ENCODE measurements around the gene TUT1.
"Not testable (repeated sequence)": the region's sequence is repeated elsewhere in the genome, so short reads cannot be mapped to it uniquely, and the experiment has no call there.

Gene TUT1

DNA sequence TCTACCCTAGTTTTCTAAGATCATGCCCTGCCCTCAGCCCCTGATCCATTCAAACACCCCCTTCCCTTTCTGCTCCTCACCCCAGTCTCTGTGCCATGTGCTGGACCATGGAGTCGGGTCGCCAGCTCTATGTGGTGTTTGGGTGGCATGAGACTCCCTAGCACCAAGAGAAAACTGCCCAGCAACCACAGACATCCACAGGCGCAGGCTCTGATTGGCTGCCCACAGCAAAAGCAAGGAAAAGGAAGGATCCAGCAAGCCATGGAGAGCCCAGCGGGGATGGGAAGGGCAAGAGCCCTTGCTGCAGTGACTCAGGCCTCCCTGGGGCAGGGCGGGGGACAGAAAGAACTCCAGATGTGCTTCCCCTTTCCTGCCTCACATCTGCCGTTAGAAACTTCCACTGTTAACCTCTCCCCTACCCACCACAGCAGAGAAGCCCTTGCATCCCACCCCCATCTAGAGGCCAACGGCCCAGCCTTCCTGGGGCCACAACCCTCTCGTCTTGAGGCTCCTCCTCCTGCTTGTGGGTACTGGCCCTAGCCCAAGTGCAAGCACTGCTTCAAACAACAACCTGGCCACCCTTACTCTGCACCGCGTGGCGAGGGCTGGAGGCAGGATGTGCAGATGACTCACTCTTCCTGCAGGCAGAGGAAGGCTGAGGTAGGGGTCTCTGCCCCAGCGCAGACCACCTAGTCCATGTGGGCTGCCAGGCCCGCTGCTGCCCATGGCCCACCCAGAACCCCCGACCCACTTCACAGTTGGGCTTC lies 35.0 kb downstream of the TUT1 start:
- DNase-seq (ENCODE audit: low read depth, low spot score) = peak; percentile 89

DNA sequence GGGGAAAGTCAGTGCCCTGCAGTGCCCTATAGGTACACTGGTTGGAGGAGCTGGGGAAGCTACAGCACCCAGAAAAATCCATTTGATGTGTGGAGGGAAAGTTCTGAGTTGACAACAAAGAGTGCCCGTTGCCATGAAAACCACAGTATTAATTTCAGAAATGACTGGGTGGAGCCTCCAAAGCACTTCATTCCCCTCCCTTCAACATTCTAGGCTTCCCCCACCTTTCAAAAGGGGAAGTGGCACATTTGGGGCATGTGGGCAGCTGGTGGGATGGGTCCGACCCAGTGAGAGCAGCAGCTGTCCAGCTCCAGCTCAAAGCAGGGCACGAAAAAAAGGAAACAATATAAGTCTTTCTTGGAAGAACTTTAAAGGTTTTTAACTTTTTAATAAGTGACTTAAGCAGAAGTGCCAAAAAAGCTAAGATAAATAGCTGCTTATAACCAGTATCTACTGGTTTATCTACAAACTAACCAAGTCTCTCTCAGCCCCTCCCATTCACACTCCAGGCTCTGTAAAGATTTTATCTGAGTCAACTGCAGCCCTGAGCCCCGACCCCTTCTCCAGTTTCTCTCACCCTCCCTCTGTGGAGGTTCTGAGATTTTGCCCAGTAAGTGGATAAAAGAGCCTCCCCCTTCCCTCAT lies 35.7 kb downstream of the TUT1 start:
- no peak for DNase-seq (ENCODE audit: low read depth, low spot score)

DNA sequence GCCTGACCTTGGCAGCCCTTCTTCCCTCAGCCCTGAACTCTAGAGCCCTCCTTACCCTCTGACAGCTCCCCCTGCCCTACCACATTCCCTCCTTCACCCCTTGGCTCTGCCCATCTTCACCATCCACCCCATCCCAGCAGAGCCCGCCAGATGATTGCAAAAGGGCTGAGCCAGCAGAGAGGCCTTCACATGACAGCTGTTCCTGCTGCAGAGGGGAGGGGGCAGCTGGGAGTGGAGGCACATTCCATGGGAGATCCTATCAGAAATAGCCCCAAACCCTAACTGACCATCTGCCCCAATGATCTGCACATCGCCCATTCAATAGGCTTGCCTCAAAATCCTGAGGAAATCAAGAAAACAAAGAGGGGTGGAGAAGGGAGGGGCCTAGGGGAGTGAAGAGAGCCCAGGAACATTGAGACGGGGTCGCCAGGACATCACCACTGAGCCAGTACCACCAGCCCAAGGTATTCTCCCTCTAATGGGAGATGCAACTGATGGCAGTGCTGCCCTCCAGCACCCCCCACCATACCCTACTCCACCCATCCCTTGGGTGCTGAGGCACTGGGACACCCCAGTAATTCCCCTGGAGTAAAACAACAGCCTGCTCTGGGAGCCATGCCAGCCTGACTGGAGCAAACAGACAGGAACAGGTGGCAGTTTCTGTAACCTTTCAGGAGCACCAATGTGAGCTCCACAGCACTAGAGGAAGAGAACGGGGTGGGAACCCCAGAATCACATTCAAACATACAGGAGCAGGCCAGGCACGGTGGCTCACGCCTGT lies 36.7 kb downstream of the TUT1 start:
- DNase-seq (ENCODE audit: low read depth, low spot score) = no peak

DNA sequence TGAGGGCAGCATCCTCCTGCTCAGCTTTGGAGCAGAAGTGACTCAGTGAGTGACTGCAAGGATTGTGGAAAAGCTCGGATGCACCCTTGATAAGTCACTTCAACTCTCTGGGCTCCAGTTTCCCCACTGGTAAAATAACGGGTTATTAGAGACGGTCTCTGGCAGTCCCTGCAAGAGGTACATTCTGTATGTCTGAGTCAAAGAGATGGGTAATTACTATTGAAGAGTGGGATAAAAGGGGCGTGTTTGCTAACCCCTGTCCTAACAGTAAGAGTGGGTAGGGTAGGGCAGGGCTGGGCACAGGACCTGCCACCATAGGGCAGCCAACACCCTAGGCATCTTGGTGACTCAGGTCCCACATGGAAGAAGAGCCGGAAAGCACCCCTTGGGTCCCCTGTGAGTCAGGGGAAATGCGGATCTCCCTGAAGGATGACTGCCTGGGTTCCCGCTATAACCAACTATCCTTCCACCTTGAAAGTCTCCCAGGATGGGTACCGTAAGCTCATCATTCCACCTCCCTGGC lies 37.4 kb downstream of the TUT1 start:
- DNase-seq (ENCODE audit: low read depth, low spot score) = no peak

DNA sequence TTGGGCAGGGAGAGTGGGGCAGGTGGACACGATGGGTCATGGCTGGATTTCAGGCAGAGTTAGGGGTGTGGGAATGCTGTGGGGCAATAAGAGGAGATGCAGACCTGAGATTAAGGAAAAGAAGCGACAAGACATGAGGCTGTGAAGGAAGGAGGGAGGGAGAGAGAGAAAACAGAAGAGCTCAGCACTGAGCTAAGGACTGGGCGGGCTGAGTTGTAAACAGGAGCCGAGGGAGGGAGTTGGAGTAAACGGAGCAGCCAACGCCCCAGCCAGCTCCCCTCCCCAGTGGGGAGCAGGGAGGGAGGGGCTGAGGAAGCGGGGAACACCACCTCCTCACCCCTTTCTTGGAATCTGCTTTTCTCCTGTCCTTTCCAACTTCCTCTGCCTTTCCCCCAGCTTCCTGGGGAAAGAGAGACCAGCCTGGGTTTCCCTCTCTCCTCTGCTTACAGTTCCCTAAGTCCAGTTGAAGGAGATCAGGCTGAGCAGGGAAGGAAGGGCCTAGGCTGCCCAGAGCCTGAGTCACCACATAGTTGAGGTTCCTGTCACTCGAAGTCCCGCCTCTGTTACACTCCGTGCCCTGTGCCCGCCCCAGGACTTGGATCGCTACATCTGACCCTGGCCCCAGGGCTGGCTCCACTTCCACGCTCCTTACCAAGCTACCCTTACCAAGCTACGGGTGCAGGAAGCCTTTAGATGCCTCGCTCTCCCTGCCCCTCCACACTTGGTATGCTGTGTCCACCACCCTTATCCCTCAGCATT lies 38.1 kb downstream of the TUT1 start:
- no peak for DNase-seq (ENCODE audit: low read depth, low spot score)

DNA sequence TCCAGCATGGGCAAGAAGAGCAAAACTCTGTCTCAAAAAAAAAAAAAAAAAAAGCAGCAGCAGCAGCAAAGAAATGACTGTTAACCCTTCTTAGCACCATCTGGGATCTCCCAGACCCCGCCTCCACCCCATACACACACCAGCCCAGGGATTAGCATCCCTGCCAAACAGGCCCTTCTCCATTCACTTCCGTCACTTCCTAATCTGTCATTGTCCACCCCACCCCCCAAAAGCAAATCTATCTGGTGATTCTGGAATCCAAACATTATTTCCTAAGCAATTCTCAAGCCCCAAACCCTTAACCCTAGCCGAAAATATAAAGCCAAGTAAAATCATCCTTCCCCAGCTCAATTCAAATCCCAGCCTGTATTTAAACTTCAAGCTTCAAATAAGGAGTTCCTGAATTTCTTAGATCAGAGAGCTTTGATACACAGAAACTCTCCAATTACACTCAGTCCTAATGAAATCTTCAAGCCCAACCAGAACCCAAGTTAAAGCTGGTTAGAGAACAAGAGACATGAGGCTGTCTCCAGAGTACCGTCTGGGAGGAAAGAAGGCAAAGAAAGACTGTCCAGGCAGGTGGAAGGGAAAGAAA lies 38.7 kb downstream of the TUT1 start:
- no peak for DNase-seq (ENCODE audit: low read depth, low spot score)

DNA sequence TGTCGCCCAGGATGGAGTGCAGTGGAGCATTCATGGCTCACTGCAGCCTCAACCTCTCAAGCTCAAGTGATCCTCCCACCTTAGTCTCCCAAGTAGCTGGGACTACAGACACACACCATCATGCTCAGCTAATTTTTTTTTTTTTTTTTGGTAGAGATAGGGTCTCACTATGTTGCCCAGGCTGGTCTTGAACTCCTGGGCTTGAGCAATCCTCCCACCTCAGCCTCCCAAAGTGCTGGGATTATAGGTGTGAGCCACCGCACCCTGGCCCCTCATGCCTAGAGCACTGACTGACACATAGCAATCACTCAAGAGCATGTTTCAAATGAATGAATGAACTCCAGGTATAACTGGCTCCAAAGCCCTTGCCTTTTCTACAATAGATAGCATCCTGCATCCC lies 40.8 kb downstream of the TUT1 start:
- not testable (repeated sequence) for DNase-seq (ENCODE audit: low read depth, low spot score)

DNA sequence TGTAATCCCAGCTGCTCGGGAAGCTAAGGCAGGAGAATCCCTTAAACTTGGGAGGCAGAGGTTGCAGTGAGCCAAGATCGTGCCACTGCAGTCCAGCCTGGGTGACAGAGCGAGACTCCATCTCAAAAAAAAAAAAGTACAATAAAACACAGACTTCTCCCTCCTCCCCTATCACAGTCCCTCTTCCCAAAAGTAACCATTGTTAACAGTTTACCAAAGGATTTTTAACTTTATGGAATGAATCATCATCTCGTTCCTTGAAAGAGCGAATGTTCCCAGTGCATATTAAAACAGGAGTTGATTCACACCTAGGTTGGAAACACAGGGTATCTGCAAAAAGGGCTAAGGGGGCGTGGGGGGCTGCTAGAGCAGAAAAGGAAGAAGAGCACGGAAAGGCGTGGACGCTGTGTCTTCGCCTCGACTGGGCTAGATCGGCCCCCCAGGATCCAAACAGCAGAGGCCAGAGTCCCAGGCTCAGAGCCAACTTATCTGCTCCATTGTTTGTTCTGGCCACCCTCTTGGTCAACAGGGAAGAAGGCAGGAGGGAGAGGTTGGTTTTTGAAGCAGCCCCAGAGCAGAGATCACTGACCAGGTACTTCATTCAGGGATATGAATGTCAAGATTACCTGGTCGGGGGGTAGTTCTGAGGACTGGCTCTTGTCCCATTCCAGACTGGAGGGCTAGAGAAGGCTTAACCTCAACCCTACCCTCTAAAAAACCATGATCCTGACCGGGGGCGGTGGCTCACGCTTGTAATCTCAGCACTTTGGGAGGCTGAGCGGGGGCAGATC lies 42.6 kb downstream of the TUT1 start:
- DNase-seq (ENCODE audit: low read depth, low spot score) = no peak

DNA sequence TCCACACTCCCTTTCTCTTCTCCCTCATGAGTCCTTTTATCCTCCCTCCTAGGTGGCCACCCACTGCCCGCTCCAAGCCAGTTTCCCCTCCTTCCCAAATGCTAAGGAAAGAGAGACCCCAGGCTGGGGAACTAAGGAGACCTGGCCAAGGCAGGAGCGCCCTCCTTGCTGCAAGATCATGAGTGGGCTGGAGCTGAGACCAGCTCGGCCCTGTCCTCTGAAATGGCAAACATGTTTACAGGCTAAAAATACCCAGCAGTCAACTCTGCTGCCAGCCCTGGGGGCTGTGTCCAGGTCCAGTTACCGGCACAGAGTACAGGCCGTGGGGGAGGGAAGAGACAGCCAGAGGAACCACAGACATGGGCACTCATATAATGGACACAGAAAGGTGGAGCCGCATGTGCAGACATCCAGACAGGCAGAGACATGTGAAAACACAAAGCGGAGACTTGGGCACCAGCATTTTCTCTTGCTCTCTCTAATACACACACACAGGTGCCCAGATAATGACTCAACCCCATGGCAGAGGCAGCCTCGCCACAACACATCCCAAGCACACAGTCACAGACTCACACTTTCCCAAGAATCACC lies 43.5 kb downstream of the TUT1 start:
- no peak for DNase-seq (ENCODE audit: low read depth, low spot score)

DNA sequence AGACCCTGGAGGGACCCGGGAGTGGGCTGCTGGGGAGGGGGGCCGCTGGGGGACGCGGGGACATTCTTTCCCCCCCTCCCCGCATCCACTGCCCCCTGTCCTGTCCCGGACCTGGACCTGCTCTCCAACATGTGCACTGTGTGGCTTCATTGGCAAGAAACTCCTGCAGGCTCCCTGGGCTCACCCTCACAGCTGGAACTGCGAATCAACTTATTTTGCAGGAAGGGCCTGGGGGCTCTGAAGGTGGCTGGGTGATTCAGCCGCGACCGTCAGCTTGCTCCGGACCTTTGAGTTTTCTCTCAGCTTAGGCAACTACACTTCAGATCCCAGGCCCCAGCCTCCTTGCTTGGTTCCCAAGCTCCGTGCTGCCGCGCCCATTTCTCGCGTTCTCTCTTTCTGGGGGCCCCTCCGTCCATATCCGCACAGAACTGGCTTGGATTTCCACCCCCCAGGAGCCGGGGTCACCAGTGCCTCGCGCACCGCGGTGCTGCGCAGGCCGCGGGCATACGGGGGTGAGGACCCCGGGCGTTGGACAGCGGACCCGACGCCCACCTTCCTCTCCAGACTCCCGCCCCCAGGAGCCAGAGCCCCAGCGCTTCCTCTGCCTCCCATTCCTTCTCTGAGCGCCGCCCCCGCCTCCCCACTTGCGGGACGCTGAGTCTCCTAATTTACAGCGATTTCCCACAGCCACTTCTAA lies 44.2 kb downstream of the TUT1 start:
- DNase-seq (ENCODE audit: low read depth, low spot score) = no peak

DNA sequence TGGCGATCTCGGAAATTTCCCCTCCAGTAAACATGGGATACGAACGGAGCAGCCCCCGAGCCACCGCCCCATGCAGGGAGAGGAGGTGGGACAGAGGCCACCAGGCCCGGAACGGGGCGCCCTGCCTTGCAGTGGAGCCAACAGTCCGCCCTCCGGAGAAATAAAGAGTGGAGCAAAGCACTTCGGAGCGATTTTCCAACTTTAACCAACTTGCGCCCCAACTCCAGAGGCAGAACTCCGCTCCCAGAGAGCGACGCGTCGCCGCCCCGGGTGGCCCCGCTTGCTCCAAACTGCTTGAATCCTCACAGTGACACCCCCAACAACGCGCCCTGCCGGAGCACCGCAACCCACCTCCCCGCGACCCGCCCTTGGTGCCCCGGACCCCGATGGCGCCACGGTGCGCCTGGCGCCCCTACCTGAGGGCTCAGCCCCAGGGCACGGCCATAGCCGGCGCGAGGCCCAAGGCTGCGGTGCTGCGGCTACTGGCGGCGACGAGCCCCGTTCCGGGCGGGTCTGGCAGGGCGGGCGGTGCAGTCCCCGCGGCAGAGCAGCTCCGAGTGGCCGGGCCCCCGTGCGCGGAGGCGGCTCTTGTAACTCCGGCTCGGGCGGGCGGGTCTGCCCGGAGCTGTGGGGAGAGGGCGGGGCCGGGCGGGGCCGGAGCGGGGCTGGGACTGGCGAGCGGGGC lies 44.9 kb downstream of the TUT1 start, which contains the start of gene AHNAK:
AHNAK (minus strand) TSS at position 563 of the 685 bp plus-strand sequence. CDS start 10,708 bp downstream, outside the sequence.
- no peak for DNase-seq (ENCODE audit: low read depth, low spot score)

DNA sequence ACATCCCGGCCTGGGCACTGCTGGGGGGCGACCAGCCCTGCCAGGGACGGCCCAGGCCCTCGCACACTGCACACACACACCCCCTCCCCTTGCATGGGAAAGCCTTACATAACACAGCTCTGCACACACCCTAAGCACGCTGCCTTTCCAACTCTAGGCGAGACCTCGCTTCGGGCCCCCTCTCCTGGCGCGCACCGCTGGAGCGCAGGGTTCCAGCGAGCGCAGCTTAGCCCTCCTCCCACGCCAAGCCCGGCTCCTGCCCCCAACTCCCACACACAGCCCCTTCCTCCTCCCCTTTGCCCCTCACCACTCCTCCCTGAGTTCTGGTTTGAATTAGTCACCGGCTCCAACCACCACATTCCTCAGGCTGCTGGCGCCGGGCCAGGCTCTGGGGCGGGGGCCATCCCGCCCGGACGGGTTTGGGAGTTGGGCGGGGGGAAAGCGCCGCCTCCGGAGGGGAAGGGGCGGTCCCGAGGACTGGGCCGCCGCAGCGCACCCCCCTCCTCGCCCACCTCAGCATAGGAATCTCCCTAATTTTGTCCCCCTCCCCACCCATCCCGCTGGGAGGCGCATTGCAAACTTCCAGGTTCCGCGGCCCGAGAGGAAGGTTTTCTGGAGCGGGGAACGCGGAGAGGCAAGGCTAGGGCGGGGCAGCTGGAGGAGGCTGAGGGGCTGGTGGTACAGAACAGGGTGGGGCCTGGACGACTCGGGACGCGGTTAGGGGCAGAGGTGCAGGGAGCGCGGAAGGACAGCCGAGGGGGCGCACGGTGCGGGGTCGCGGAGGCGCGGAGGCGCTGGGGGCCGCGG lies 45.7 kb downstream of the TUT1 start:
- peak; percentile 66 for DNase-seq (ENCODE audit: low read depth, low spot score)

DNA sequence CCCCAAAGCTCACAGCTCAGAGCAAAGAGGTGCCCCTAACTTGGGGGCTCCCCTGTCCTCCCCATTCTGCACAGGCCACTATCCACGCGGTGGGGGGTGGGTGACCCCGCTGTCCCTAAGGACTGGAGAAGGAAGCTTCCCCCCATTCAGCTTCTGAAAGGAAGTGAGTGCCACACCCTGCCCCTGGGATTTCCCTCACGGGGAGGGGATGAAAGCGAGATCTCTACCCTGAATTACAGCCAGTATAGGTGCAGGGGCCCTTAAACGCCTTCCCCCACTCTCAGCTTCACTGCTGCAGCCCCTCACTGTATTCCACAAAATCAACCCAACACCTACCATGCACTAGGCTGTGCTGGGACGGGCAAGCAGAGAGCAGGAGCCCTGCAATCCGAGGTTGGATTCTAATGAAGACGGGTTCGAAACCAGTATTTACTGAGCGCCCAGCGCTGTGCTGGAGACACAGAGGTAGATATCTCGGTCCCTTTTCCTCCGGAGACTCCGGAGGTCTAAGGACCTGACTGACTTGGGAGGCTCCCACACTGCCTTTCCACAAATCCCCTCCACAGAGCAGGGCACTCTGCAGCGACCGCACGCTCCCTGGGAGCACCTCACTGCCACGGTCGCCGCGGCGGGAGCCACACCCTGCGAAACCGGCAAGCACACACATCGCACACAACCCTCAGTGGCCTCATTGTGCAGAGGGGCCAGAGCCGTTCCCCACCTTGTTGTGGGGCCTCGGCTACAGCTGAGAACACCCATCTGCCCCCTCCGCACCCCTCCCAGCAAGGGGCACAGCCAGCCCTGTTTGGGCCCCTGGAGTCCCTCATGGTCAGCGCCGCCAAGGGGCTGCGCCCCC lies 46.5 kb downstream of the TUT1 start:
- DNase-seq (ENCODE audit: low read depth, low spot score) = no peak

DNA sequence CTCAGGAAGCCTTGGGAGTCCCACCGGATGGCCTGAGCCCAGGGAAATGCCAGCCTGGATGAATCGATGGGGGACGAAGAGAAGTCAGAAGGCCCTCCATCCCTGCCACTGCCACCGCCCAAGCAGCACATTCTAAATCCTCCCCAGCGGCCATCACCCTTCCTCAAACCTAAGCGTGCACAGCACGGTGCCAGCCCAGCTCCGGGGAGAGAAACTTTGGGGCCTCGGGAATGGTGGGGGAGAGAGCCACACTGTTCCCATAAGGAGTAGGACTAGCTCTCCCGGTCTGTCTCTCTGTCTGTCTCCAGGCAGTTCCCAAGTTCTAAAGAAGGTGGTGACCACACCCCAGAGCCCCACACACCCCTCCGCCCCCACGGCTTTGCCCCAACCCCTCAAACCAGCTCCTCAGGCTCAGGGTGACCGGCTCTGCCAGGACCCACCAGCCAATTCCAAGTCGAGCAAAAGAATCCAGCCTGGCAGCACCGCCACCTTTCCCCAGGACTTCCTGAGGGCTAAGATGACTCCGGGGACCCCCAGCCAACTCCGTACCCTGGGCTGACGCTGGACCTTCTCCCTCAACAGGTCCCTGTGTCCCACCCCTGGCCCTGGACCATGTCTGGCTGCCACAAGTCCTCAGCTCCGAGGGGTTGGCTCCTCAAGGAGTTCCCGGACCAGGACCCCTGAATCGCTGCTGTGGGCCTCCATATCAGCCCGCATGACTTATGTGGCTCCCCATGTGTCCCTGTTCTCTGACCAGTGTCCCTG lies 47.5 kb downstream of the TUT1 start:
- no peak for DNase-seq (ENCODE audit: low read depth, low spot score)

DNA sequence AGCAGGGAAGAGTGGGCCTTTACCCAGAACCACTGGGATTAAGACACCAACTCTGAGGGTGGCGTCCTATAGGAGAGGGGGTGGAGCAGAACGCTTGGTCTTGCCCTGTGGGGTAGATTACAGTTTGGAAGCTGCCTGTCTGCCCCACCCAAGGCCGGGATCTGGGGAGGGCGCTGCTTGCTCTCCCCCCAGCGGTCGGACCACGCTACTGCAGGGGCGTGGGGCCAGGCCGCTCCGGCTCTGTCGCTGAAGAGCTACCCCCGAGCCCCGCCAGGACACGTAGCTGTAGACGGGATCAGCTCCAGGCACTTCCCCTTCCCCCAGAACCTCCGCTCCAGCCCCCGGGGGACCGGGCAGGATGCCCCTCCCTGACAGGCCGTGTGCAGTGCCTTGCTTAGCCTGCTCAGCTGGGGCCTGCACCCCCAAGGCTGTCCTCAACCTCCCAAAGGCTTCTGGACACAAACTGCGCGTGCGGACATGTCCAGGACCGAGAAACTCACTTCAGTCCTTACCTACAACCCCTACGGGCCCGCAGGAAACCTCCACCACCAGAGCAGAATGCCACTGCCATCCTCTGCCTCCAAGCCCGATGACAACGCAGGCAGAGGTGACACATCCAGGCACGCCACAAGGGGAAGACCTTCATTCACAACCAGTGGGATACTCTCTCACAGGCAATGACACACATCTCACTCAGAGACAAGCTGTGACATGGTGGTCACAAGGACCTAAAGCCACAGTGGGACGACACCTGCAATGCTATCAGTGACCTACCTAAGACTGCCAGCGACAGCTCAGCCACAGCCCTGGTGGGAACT lies 48.4 kb downstream of the TUT1 start:
- DNase-seq (ENCODE audit: low read depth, low spot score) = no peak

All from brain pericyte (primary cell).